GM12801 (cell line): ENCODE measurements around the gene SLBP.

Source experiments
- CTCF ChIP-seq: IDR thresholded peaks from one replicate; pipeline ENCODE4 v1.5.1; 2011; ENCODE audit warnings: control low read depth; ENCODE audit not compliant: insufficient read length; ENCODE audit errors: extremely low read depth

The SLBP gene

GRCh38 chr4:1756893-1757779 is 45.0 kb upstream of the SLBP start:
- no peak for TF ChIP-seq CTCF

- TF ChIP-seq CTCF, result no peak
Observed at GRCh38 chr4:1756079-1756478, 44.0 kb upstream of the SLBP start.

- no peak for TF ChIP-seq CTCF
Observed at GRCh38 chr4:1755297-1755696, 43.2 kb upstream of the SLBP start.

GRCh38 chr4:1754336-1754735 is 42.2 kb upstream of the SLBP start:
- TF ChIP-seq CTCF, result no peak

- TF ChIP-seq CTCF, result no peak
Observed at GRCh38 chr4:1753697-1754311, 41.7 kb upstream of the SLBP start.

GRCh38 chr4:1753294-1753696 is 41.2 kb upstream of the SLBP start:
- TF ChIP-seq CTCF, result no peak

GRCh38 chr4:1752284-1753041 is 40.3 kb upstream of the SLBP start:
- no peak for TF ChIP-seq CTCF
